SKM-1 (cell line): ENCODE data around the gene FCHSD1.
"Not testable (repeated sequence)": the region's sequence is repeated elsewhere in the genome, so short reads cannot be mapped to it uniquely, and the experiment has no call there.

Experiments used
- DNase-seq: peaks from one replicate; lab custom pipeline; 2025; ENCODE audit not compliant: unreplicated experiment; lab: John Stamatoyannopoulos, UW

The FCHSD1 gene

DNA sequence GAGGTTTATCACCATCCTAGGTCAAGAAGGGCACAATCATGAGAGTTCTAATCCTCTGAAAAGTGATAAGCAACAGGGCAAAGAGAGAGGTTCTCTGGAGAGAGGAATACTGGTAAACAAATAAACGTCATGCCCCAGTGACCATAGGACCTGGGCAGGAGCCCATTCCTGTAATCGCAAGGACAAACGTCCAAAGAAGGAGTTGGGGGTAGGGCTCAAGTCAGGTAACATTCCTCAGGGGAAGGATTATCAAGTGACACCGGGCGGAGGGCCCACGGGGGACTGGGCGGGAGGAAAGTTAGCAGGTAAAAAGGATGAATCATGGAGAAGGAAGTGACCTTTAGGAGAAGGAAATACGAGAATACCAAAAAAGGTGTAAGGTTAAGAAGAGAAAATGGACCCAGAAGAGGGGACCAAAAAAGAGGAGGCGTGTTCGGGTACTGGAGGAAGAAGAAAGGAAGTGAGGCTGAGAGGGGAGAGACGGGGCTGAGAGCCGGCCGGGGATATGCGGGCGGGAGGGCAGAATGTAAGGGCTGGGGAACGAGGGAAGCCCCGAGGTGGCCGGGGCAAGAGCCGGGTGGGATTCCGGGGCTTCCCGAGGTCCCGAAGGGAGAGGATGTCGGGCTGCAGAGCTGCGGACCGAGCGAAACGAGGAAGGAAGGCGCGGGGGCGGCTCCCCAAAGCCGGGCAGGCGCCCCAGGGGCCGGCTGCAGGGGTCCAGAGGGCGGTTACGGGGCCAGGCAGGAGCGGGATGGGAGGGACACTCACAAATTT is 33.0 kb downstream of the FCHSD1 start:
- DNase-seq: no peak

DNA sequence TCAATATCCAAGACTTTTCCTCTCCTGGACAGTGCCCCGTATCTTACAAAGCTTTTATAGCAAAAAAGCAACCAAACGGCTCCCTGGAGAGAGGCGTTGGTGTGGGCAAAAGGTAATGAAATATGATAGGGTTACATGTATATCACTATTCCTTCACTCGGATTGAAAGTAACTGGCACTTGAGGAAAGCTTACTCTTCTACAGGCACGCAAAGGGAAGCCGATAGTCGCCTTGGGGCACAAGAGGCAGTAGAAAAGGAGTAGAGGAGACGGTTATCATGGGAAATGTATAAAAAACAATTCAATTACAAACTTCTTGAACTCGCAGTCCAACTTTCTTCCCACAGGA is 33.6 kb downstream of the FCHSD1 start:
- DNase-seq: no peak

DNA sequence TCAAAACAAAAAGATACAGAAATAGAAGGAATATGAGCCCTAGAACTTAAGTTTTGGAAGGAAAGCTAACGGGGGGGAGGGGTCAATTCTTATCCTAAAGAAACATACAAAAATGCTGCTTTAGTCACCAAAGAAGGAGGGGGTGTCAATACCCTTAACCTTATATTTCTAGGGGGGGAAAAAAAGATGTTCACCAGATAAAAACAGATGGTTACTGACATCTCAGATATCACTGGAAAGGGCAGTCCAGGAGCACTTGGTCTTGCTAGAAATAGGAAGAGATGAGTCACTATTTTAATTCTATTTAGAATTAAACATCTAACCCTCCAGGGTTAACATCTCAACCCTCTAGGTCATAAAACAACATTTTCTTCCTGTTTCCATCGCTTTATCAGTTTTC is 34.1 kb downstream of the FCHSD1 start:
- DNase-seq: no peak

DNA sequence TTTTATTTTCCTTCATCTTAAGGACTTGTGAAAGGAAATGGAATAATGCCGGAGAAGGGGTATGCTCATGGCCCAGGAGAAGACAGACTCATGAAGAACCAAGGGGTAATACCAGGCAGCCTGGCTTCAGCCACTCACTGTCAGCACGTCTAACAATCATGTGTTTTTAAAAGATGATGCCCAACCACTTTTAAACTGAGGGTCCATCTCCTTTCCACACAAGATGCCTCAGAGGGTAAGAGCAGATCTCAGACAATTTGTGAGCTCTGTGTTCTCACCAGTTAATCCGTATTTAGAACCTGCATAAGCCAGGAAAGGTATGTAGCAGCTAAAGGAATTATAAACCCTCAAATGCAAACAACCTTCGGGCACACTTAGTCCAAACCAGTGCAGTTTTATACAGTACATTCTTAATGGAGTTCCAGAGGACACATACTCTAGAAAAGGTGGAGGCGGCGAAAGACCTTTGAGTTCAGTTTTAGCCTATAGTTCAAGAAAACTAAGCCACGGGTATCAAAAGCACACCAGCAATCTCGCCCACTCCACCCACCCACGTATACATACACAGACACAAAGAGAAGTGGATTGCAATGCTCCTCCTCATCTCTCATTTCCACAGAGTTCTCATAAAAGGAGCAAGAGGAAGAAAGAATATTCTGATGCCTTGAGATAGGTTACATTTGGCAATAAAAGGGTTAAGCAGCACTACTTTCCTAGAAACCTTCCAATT is 35.1 kb downstream of the FCHSD1 start:
- DNase-seq: no peak

DNA sequence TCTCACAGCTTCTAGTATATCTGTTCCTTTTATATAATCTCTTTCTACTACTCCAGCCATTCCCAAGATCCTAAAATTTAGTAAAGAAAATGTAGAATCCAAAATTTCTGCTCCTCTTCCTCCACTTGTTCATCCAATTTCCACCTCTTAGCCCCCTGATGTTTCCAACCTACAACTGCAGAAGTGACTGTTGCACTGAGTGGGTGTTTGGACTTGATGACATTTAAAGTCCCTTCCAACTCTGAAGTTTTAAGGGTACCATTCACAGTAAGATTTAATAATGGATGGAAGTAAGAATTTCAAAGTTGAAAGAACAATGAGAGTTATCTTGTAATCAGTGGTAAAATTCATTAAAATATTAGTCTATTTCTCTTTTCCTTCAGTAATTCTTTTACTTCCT is 37.9 kb downstream of the FCHSD1 start:
- no peak for DNase-seq

DNA sequence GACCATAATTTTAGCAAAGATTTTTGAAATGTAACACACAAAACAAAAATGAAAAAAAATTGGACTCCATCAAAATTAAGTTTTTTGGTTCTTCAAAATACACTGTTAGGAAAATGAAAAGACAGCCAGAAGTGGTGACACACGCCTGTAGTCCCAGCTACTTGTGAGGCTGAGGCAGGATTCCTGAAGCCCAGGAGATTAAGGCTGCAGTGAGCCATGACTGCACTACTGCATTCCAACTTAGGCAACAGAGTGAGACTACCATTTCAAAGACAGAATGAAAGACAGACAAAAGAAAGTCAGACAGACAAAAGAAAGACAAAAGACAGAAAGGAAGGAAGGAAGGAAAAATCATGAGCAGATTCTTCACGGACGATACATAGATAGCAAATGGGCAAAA is 39.9 kb downstream of the FCHSD1 start:
- no peak for DNase-seq

DNA sequence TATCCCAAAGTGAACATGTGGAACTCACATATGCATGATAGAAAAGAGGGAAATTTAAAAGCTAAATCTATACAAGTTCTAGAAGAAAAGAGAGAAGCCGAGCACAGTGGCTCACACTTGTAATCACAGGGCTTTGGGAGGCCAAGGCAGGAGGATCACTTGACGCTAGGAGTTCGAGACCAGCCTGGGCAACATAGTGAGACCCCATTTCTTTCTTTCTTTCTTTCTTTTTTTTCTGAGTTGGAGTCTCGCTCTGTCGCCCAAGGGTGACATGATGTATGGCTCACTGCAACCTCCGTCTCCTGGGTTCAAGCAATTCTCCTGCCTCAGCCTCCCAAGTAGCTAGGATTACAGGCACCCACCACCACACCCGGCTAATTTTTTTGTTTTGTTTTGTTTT is 41.3 kb downstream of the FCHSD1 start:
- DNase-seq: not testable (repeated sequence)

DNA sequence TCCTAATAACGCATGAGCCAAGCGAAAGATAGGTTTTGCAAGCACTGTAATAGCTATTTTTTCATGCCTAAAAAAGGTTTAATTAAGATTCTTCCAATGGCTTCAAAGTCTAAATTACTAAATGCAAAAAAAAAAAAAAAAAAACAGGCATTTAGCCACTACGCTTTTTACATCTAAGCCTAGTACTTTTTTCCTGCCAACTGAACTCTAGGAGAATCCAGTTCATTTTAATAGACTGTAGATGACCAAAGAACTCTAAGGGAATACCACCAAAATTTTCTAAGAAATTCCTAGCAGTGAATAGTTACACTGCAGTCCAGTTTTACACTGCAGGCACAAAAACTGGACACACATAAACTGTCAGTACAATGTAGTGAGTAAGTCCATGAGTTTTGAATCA is 42.2 kb downstream of the FCHSD1 start:
- no peak for DNase-seq

DNA sequence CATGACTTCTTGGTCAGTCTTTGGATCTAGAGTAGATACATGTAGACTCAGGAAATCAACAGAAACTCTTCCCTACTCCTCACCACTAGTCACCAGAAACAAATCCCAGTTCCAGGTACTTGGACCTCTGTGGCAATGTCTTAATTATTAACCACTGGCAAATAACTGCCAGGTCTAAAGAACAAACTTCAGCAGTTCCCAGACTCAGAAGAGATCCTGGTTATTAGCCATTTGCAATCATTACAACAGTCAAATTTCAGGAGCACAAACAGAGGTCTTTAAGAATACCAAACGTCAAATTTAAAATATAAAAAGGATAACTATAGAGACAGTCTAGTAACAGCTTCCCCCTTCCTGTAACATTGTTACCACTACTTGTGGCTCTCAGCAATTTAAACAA is 42.7 kb downstream of the FCHSD1 start:
- DNase-seq: no peak

DNA sequence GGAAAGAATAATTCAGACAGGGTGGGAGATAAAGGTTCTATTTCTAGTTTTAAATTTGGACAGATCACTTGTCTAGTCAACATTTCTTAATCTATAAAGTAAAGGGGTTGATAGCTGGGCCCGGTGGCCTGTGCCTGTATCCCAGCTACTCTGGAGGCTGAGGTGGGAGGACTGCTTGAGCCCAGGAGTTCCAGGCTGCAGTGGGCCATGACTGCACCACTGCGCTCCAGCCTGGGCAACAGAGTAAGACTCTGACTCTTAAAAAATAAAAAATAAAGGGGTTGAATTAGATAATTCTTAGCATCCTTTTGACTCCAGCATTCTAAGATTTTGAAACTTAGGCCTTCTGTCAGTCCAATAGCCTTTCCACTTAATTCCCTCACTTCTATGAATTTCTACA is 43.2 kb downstream of the FCHSD1 start:
- no peak for DNase-seq

DNA sequence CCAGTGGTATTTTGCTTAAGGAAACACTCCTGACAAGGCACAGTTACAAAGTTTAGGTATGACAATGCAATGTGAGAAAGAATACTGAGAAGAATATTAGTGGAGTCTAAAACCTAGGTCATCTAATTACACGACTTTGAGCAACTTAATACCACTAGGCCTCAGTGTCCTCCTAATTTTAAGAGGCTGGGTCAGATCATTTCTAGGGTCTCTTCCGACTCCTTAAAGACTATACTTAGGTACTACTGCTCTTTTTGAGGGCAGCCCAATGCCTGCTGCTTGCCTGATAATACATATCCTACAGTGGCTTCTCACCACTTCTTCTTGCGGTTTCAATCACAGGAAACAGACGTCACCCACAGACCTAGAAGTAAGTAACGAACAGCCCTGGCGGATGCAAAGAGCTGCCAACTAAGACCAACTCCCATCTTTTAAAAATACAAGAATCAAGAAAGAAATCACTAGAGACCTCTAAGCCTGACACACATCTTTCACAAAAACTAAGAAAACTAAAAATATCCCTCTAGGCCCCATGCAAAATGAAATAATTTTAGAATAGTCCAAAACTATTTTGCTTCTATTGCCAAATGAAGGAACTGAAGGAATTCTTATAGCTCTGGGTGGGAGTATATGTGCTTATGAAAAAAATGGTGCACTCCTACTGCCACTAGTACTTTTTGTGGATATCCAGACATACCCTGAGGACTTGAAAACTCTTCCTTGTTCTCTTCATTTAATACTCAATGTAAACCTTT is 45.5 kb downstream of the FCHSD1 start:
- peak; percentile 88 for DNase-seq

DNA sequence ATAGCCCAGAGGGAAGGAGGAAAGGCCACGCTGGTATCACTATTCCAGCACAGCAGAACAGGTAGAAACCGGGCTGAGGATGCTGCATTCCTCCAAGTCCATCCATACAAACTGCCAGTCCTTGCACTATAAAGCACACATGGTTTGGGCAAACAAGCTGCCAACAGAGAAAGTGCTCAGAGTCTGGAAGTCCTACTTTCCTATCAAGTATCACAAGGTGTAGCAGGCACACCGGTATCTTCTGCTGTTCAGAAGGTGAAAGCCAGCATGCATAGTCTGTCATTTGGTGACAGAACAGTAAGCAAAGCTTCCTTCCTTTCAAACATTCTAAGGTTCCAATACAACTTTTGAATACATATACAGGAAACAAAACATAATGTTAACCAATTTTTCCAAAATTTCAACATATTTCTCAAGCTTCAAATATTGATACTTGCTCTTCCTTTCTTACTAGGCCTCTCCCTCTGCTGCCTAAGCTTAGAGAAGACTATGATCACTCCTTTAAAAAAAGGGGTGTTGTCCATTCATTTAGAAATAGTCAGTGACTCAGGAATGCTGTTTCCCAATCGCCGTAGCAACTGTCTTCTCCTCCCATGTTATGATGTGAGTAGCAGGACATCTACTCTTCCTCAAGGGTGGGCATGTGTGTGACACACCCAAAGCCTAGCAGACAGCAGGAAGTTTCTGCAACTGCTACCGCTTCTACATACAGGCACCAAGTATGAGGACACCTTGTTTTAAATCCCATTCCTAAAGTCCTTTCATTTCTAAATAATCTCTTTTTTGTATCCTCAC is 47.1 kb downstream of the FCHSD1 start:
- peak; percentile 95 for DNase-seq

DNA sequence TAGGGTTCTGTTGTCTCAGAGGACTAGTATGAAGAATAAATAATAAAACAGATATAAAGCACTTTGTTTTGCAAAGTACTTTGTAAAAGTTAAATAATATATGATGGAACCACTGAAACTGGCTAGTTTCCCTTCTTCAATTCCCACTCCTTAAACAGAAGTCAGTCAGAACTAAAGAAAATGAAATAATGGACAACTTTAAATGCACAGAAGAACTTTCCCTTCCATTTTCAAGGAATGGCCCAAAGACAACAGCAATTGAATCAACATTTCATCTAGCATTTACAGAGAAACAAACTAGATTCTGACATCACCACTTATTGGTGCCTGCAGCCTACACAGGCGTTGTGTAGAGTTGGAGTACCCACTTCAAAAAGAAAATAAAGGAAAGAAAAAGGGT is 48.6 kb downstream of the FCHSD1 start:
- DNase-seq: no peak

DNA sequence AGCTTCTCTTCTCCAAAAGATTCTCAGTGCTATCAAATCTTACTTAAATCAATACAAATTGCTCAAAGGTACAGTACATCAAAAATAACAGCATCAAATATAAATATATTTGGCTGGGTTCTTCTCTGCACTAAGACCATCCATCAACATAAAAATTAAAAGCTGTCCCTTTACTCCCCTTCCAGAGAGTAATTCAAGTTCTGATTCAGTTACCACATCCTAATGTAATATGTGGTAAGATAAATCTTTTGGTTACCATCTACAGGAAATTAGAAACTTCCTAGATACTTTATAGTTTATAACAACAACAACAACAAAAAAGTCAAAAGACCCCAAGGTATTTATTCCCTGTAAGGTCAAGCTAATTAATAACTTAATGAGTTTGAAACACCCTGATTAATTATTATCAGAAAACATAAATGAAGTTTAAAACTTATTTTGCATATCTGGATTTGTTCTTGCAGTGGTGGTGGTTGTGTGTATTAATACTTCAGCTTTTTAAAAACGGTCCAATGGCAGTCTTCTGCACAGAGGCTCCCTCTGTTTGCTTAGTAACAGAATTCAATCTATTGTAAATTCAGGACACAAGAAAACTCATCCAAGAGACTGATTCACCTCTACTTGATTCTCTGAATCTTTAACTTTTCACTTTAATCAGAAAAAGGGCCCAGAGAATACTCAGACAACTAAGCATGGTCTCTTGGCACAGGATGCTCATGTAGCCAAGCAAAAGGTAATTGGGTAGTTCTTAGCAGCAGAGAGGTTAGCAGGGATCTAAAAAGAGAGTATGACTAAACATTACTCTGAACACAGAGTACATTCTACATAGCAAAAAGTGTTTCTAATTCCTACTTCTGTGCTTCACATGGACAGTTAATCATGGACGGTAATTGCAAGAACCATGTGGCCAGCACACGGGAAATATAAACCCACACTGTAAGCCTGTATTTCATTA is 52.5 kb downstream of the FCHSD1 start:
- DNase-seq: no peak

DNA sequence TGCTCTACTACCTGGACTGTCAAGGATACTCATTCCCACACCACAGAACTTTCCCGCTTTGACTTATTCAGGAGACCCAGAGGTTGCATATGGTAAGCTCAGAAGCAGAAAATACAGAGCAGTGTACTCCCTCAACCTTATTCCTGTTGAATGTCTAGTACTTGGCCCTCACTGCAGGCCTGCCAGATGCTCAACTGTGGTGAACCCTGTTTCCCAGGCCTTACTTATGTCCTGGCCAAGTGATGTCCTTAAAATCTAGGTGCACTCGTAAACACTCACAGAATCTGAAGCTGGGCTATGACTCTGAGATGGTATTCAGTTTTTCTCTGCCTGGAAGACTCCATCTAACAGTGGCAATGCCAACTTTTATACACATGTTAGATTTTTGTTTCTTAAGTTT is 53.4 kb downstream of the FCHSD1 start:
- no peak for DNase-seq

DNA sequence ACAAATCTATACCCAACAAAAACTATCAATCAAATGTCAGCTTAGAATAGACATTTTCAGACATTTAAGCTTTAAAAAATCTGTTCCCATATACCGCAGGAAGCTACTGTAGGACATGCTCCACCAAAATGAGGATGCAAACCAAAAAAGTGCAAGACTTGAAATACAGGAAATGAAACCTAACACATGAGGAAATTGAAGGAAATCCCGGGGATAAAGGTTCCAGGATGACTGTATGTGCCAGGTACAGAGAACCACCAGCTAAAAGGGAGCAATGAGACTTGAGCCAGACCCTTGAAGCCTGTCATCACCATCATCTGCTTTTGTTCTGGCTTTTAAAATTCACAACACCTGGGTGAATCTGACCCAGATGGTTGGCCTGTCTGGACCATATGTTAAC is 53.8 kb downstream of the FCHSD1 start:
- DNase-seq: no peak

DNA sequence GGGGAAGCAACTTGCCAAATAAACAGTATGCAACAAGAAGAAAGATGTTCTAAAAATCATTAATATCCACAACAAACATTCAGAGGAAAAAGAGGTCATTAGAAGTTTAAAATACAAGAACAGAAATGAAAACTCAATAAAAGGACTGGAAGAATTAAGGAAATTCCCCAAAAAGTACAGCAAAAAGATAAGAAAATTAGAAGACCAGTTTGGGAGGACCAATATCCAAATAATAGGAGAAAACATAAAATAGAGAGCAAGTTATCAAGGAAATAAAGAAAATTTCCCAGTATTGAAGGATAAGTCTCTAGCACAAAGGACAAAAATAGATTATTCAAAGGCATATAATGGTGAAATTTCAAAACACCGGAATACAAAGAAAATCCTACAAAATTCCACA is 54.4 kb downstream of the FCHSD1 start:
- no peak for DNase-seq

DNA sequence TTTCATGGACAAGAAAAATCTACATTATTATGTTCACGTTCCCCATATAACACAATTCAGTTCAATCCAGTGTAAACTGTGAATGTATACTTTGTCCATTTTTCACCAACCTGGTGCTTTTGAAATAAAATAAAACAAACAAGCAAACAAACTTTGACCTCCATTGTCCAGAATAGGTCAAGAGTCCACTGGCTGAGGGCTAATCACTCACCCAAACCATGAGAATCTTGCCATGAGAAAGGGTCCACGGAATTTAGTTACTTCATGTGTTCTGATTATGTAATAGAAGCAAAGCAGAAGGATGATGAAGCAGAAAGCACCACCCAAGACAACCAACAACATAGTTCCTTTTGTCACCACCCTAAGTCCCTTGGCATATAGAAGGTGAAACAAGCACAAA is 61.1 kb downstream of the FCHSD1 start:
- DNase-seq: no peak
